SU-DHL-6 (cell line): Measurements from ENCODE around the gene AREG.

Experiments
- H2AFZ ChIP-seq: fragments of 200-600 bp; sonication (generic); 2 replicates; pipeline ENCODE4 v1.6.1; 2014; ENCODE audit warnings: low read depth, mild to moderate bottlenecking, moderate library complexity, mixed read lengths, antibody characterized with exemption, low read length; ENCODE audit not compliant: severe bottlenecking
- H3F3A ChIP-seq: fragments of 200-600 bp; shearing (Covaris generic); 2 replicates; pipeline ENCODE4 v1.6.0; 2016; ENCODE audit warnings: antibody characterized with exemption, mild to moderate bottlenecking; ENCODE audit not compliant: insufficient read depth
- H3K27ac ChIP-seq: fragments of 200-600 bp; sonication (generic); 2 replicates; pipeline ENCODE4 v1.5.1; 2016; ENCODE audit warnings: low read depth, mild to moderate bottlenecking, low read length, moderate library complexity, mixed read lengths
- H3K27me3 ChIP-seq: fragments of 200-600 bp; sonication (generic), shearing (Covaris generic); 2 replicates; pipeline ENCODE4 v1.6.0; 2014; ENCODE audit warnings: mild to moderate bottlenecking, low read length
- H3K36me3 ChIP-seq: fragments of 200-600 bp; sonication (generic); 2 replicates; pipeline ENCODE4 v1.6.1; 2014; ENCODE audit warnings: mild to moderate bottlenecking, low read length, mixed read lengths
- H3K4me2 ChIP-seq: fragments of 300-600, 200-600 bp; shearing (Covaris generic), sonication (generic); 2 replicates; pipeline ENCODE4 v1.6.0; 2014; ENCODE audit warnings: low read length, low read depth, mild to moderate bottlenecking; ENCODE audit not compliant: poor library complexity, severe bottlenecking
- H3K4me3 ChIP-seq: fragments of 200-600 bp; sonication (generic); 2 replicates; pipeline ENCODE4 v1.5.1; 2014; ENCODE audit warnings: antibody characterized with exemption, low read length, mild to moderate bottlenecking, mixed read lengths; ENCODE audit not compliant: insufficient read depth, poor library complexity, severe bottlenecking
- H3K79me2 ChIP-seq: fragments of 200-600 bp; sonication (generic); 2 replicates; pipeline ENCODE4 v1.6.1; 2014; ENCODE audit warnings: mild to moderate bottlenecking, low read length, moderate library complexity; ENCODE audit not compliant: insufficient read depth
- H3K9ac ChIP-seq: fragments of 200-600 bp; sonication (generic); 2 replicates; pipeline ENCODE4 v1.7.0; 2014; ENCODE audit warnings: mild to moderate bottlenecking, low read length
- H3K9me2 ChIP-seq: fragments of 200-600 bp; sonication (generic); replicated peaks from 2 replicates; pipeline ENCODE4 v1.6.1; 2014; ENCODE audit warnings: low read length; ENCODE audit not compliant: insufficient read depth
- H3K9me3 ChIP-seq: fragments of 200-600 bp; sonication (generic); 2 replicates; pipeline ENCODE4 v1.6.1; 2014; ENCODE audit warnings: low read length, mixed read lengths; ENCODE audit not compliant: insufficient read depth
- H4K20me1 ChIP-seq: fragments of 200-600 bp; sonication (generic); 2 replicates; pipeline ENCODE4 v1.6.1; 2014; ENCODE audit warnings: low read depth, mild to moderate bottlenecking, antibody characterized with exemption, low read length, moderate library complexity, mixed read lengths
- CTCF ChIP-seq: fragments of 200-600 bp; sonication (generic); IDR thresholded peaks from one replicate; pipeline ENCODE4 v1.5.1; 2017; ENCODE audit warnings: antibody characterized with exemption, mild to moderate bottlenecking, low read length, moderate library complexity; ENCODE audit not compliant: insufficient read depth, poor library complexity, severe bottlenecking
- EZH2phosphoT487 ChIP-seq: fragments of 200-600 bp; sonication (generic), shearing (Covaris generic); conservative IDR thresholded peaks from 2 replicates; pipeline ENCODE4 v1.6.1; 2018; ENCODE audit warnings: mild to moderate bottlenecking, antibody characterized with exemption, low read length, moderate library complexity, mixed read lengths

AREG gene

GRCh38 chr4:74460833-74461232 lies 15.9 kb downstream of the AREG start:
- H3K4me2 ChIP-seq = no peak overlapping the region
- no peak overlapping the region for H2AFZ ChIP-seq
- H4K20me1 ChIP-seq = no peaks in the 10 kb centered on the region
- no peaks in the 10 kb centered on the region for H3F3A ChIP-seq
- H3K4me3 ChIP-seq = no peak overlapping the region
- no peaks in the 10 kb centered on the region for H3K27me3 ChIP-seq
- no peaks in the 10 kb centered on the region for H3K36me3 ChIP-seq
- H3K9ac ChIP-seq = no peak overlapping the region
- H3K27ac ChIP-seq = no peak overlapping the region
- H3K9me2 ChIP-seq = no peaks in the 10 kb centered on the region
- no peaks in the 10 kb centered on the region for H3K9me3 ChIP-seq
- TF ChIP-seq EZH2phosphoT487 (no peak), CTCF (no peak)
- H3K79me2 ChIP-seq = no peaks in the 10 kb centered on the region

- Histone ChIP-seq H3K27me3 (no peaks in the 10 kb centered on the region), H3K9ac (no peak overlapping the region), H3K27ac (no peak overlapping the region), H3F3A (no peaks in the 10 kb centered on the region), H3K36me3 (no peaks in the 10 kb centered on the region), H3K9me2 (no peaks in the 10 kb centered on the region), H3K4me3 (no peak overlapping the region), H4K20me1 (no peaks in the 10 kb centered on the region), H3K4me2 (no peak overlapping the region), H3K79me2 (no peaks in the 10 kb centered on the region), H3K9me3 (no peaks in the 10 kb centered on the region), H2AFZ (no peak overlapping the region)
- TF ChIP-seq CTCF = no peak
- TF ChIP-seq EZH2phosphoT487 = no peak
Observed at GRCh38 chr4:74463123-74463522, 18.2 kb downstream of the AREG start.

- H3K79me2 ChIP-seq = no peaks in the 10 kb centered on the region
- TF ChIP-seq EZH2phosphoT487 (no peak), CTCF (no peak)
Observed at GRCh38 chr4:74464291-74464690, 19.4 kb downstream of the AREG start.

GRCh38 chr4:74466242-74466641 lies 21.3 kb downstream of the AREG start:
- TF ChIP-seq EZH2phosphoT487 (no peak), CTCF (no peak)
- Histone ChIP-seq H3K79me2 (no peaks in the 10 kb centered on the region), H3K9ac (no peak overlapping the region), H3K4me3 (no peak overlapping the region), H3K27ac (no peak overlapping the region), H2AFZ (no peak overlapping the region), H3F3A (no peaks in the 10 kb centered on the region), H3K36me3 (no peaks in the 10 kb centered on the region), H3K4me2 (no peak overlapping the region), H4K20me1 (no peaks in the 10 kb centered on the region), H3K9me3 (no peaks in the 10 kb centered on the region), H3K9me2 (no peaks in the 10 kb centered on the region), H3K27me3 (no peaks in the 10 kb centered on the region)

More at GRCh38 chr4:74464291-74464690, 19.4 kb downstream of the AREG start:
- Histone ChIP-seq H3K9me2 (no peaks in the 10 kb centered on the region), H3F3A (no peaks in the 10 kb centered on the region), H3K27ac (no peak overlapping the region), H3K36me3 (no peaks in the 10 kb centered on the region), H3K9me3 (no peaks in the 10 kb centered on the region), H2AFZ (no peak overlapping the region), H3K27me3 (no peaks in the 10 kb centered on the region), H3K9ac (no peak overlapping the region), H4K20me1 (no peaks in the 10 kb centered on the region), H3K4me3 (no peak overlapping the region), H3K4me2 (no peak overlapping the region)
